ENCODE data around the gene NUCB2.

DNA sequence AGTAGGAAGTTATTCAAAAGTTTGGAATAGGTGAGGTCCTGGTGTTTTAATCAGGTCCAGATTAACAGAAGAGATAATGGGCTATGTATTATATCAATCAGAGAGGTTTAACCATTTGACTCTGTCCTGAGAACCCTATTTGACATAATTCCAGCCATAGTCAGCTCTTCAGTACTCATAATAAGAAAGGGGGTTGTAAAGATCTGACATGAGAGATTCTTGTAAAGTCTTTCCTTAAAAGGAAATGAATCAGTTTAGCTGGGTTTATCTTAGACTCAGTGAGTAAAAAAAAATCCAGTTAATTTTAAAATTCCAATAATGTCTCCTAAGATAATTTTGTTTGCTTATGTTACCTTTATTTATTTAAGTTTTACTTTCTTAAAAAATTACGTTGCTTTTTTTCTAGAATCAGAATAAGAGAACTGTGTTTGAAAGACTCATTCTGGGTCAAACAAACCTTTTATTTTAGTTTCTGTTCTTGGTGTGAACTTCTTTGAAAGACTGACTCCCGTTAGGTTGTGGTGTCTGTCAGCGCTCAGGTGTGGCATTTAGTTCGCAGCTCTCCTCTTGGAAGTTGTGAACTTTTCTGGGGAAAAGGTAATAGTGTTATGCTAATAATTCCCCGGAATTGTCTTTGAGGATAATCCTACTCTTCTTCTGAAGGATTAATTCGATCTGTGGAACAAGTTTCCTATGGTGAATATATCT, 20.5 kb downstream of the NUCB2 start:
- TF ChIP-seq POLR2AphosphoS5 (IDR thresholded peaks at IDR 0.05; ENCODE audit: borderline replicate concordance, low read depth, low read length) (no peak), EZH2 (IDR thresholded peaks at IDR 0.05) (no peak)

Measured in SK-N-MC (cell line).